GM19238 (cell line): Measurements from ENCODE around the gene TRABD2B.
A peak's percentile ranks its signal among the peaks of the same experiment; 100 is the strongest.

Experiments
- DNase-seq: peaks from one replicate; pipeline ENCODE4 v3.0.0; 2011; ENCODE audit warnings: low spot score; ENCODE audit not compliant: insufficient read length

The TRABD2B gene

GRCh38 chr1:47997289-47998200, at the start of gene TRABD2B:
TSS of gene TRABD2B (minus strand) at chr1:47997385.
- peak; percentile 88 for DNase-seq

GRCh38 chr1:48044311-48044710, 47.1 kb upstream of the TRABD2B start:
- no peak for DNase-seq

GRCh38 chr1:48043622-48044021, 46.4 kb upstream of the TRABD2B start:
- no peak for DNase-seq

- DNase-seq = no peak
Observed at GRCh38 chr1:48040154-48040553, 43.0 kb upstream of the TRABD2B start.

- no peak for DNase-seq
Observed at GRCh38 chr1:48039088-48040054, 42.2 kb upstream of the TRABD2B start.

GRCh38 chr1:48038270-48038767, 41.1 kb upstream of the TRABD2B start:
- no peak for DNase-seq

GRCh38 chr1:48036710-48037355, 39.6 kb upstream of the TRABD2B start:
- DNase-seq = no peak

GRCh38 chr1:48035371-48036141, 38.4 kb upstream of the TRABD2B start:
- DNase-seq = no peak

GRCh38 chr1:48033495-48034045, 36.4 kb upstream of the TRABD2B start:
- DNase-seq = no peak

GRCh38 chr1:48031676-48032075, 34.5 kb upstream of the TRABD2B start:
- no peak for DNase-seq

GRCh38 chr1:48030696-48031365, 33.6 kb upstream of the TRABD2B start:
- DNase-seq = no peak

- DNase-seq = no peak
Observed at GRCh38 chr1:48030211-48030610, 33.0 kb upstream of the TRABD2B start.

GRCh38 chr1:48028218-48029069, 31.3 kb upstream of the TRABD2B start:
- no peak for DNase-seq

GRCh38 chr1:48027533-48027835, 30.3 kb upstream of the TRABD2B start:
- no peak for DNase-seq

GRCh38 chr1:48026701-48027532, 29.7 kb upstream of the TRABD2B start:
- no peak for DNase-seq

- DNase-seq = no peak
Observed at GRCh38 chr1:48026275-48026674, 29.1 kb upstream of the TRABD2B start.

- no peak for DNase-seq
Observed at GRCh38 chr1:48025076-48025475, 27.9 kb upstream of the TRABD2B start.

- no peak for DNase-seq
Observed at GRCh38 chr1:48023488-48023887, 26.3 kb upstream of the TRABD2B start.
